CD14-positive monocyte (primary cell): ENCODE measurements around the gene KDM7A. TPM values are rescaled to one million over a fixed set of nuclear protein-coding genes. Genes with fewer than 3 reads are reported as not detected.
A peak's percentile ranks its signal among the peaks of the same experiment; 100 is the strongest.

Source experiments
- DNase-seq, 3 donors: peaks; one replicate each; pipeline ENCODE4 v3.0.0-alpha.2; 2011 to 2022
- H2AFZ ChIP-seq: 2 replicates; pipeline ENCODE4 v1.6.0; 2012; ENCODE audit warnings: mild to moderate bottlenecking, low read depth, low read length, inconsistent platforms; ENCODE audit not compliant: insufficient read depth, poor library complexity, severe bottlenecking
- H3K27ac ChIP-seq, 2 donors: 1 replicate in 1 of 2; 2 replicates in 1 of 2; pipeline ENCODE4 v1.5.1; 2012 to 2013; ENCODE audit warnings: low read length in 2 of 2, control low read depth in 1 of 2, inconsistent platforms in 1 of 2, low read depth in 1 of 2, mild to moderate bottlenecking in 1 of 2
- H3K27me3 ChIP-seq, 2 donors: one replicate each; pipeline versions ENCODE4 v1.6.0 to v1.6.1; 2011 to 2013; ENCODE audit warnings: low read length in 2 of 2; ENCODE audit not compliant: control insufficient read depth in 2 of 2, insufficient read depth in 2 of 2
- H3K36me3 ChIP-seq, 2 donors: replicated peaks in 1 of 2; 1 replicate in 1 of 2; 2 replicates in 1 of 2; pipeline versions ENCODE4 v1.5.1 to v1.6.1; 2012 to 2013; ENCODE audit warnings: low read length in 2 of 2, control low read depth in 1 of 2, inconsistent platforms in 1 of 2, mild to moderate bottlenecking in 1 of 2; ENCODE audit not compliant: insufficient read depth in 2 of 2, control insufficient read depth in 1 of 2
- H3K4me1 ChIP-seq, 2 donors: 1 replicate in 1 of 2; 2 replicates in 1 of 2; pipeline versions ENCODE4 v1.5.1 to v1.6.1; 2012 to 2013; ENCODE audit warnings: low read length in 2 of 2, control low read depth in 1 of 2, inconsistent platforms in 1 of 2, mild to moderate bottlenecking in 1 of 2, moderate library complexity in 1 of 2; ENCODE audit not compliant: insufficient read depth in 2 of 2, control insufficient read depth in 1 of 2
- H3K4me2 ChIP-seq: replicated peaks from 2 replicates; pipeline ENCODE3; 2012; ENCODE audit warnings: low read length, moderate library complexity, mild to moderate bottlenecking; ENCODE audit not compliant: poor library complexity, severe bottlenecking; ENCODE audit errors: extremely low read depth
- H3K4me3 ChIP-seq, 3 experiments: fragments of 200-600 bp in 1 of 3; sonication (generic) in 1 of 3; replicated peaks in 1 of 3; 1 replicate in 2 of 3; 2 replicates in 1 of 3; pipeline ENCODE4 v1.5.1; 2011 to 2013; ENCODE audit warnings: low read length in 3 of 3, mild to moderate bottlenecking in 3 of 3, control low read depth in 2 of 3, low read depth in 2 of 3, inconsistent platforms in 1 of 3, moderate library complexity in 1 of 3
- H3K79me2 ChIP-seq: 2 replicates; pipeline ENCODE4 v1.6.0; 2012; ENCODE audit warnings: mild to moderate bottlenecking, control low read depth, inconsistent platforms, low read length, moderate library complexity; ENCODE audit not compliant: insufficient read depth
- H3K9ac ChIP-seq: 2 replicates; pipeline ENCODE4 v1.6.0; 2017; ENCODE audit warnings: low read length, mild to moderate bottlenecking; ENCODE audit not compliant: insufficient read depth, poor library complexity, severe bottlenecking
- H3K9me3 ChIP-seq, 2 donors: replicated peaks in 1 of 2; 1 replicate in 1 of 2; 2 replicates in 1 of 2; pipeline versions ENCODE4 v1.5.1 to v1.6.1; 2012 to 2013; ENCODE audit warnings: low read length in 2 of 2, control low read depth in 1 of 2; ENCODE audit not compliant: control insufficient read depth in 1 of 2, insufficient read depth in 1 of 2
- H4K20me1 ChIP-seq: 2 replicates; pipeline ENCODE4 v1.6.0; 2012; ENCODE audit warnings: mild to moderate bottlenecking, low read length, control low read depth, moderate library complexity; ENCODE audit not compliant: insufficient read depth
- H3K27ac Mint-ChIP-seq, 7 donors: one replicate each; pipeline ENCODE4 v1.8.0; 2020; ENCODE audit warnings: mild to moderate bottlenecking in 7 of 7, mixed read lengths in 7 of 7, moderate library complexity in 6 of 7, inconsistent platforms in 2 of 7
- H3K27me3 Mint-ChIP-seq, 3 donors: one replicate each; pipeline ENCODE4 v1.8.0; 2021 to 2022; ENCODE audit warnings: low read depth in 3 of 3, mild to moderate bottlenecking in 3 of 3, mixed read lengths in 3 of 3, moderate library complexity in 3 of 3, inconsistent platforms in 1 of 3
- H3K36me3 Mint-ChIP-seq, 2 donors: one replicate each; pipeline ENCODE4 v1.8.0; 2020; ENCODE audit warnings: mixed read lengths in 2 of 2, inconsistent platforms in 1 of 2, mild to moderate bottlenecking in 1 of 2
- H3K4me1 Mint-ChIP-seq: one replicate; pipeline ENCODE4 v1.8.0; 2020; ENCODE audit warnings: mild to moderate bottlenecking, mixed read lengths
- H3K4me3 Mint-ChIP-seq, 2 donors: one replicate each; pipeline ENCODE4 v1.8.0; 2020; ENCODE audit warnings: mild to moderate bottlenecking in 2 of 2, mixed read lengths in 2 of 2, moderate library complexity in 1 of 2
- H3K9me3 Mint-ChIP-seq, 7 donors: one replicate each; pipeline ENCODE4 v1.8.0; 2020 to 2022; ENCODE audit warnings: mixed read lengths in 7 of 7, mild to moderate bottlenecking in 6 of 7, moderate library complexity in 6 of 7, inconsistent platforms in 2 of 7
- CTCF ChIP-seq: fragments of 200-600 bp; IDR thresholded peaks from one replicate; pipeline ENCODE4 v1.8.0; 2022; ENCODE audit warnings: antibody characterized with exemption, mild to moderate bottlenecking
- WGBS: methylation state at CpG from one replicate; pipeline ENCODE4 v1.1.5; 2013; ENCODE audit warnings: missing lambda C conversion rate; ENCODE audit not compliant: insufficient coverage; 5-methylcytosine and 5-hydroxymethylcytosine counted together
- intact Hi-C, 2 donors: fragments of 100-400 bp; cut with micrococcal nuclease; formaldehyde crosslinking; loops; one replicate each; pipeline versions ENCODE4 v1.15.0 to v1.15.1; 2023
- polyA plus RNA-seq, 3 donors: library from polyadenylated mRNA; depleted of rRNA in 1 of 3; unstranded in 2 of 3; stranded (reverse) in 1 of 3; fragments of 300-500 nt in 2 of 3; fragments of >200 nt in 1 of 3; fragmentation: Illumina TruSeq in 2 of 3; gene quantifications; 1 replicate in 2 of 3; 2 replicates in 1 of 3; pipeline ENCODE4 v1.2.3, GENCODE V29; 2012 to 2021

Gene KDM7A
- polyA plus RNA-seq, 3 donors = 4.9 to 37.9 (median 7.9) TPM

- Histone ChIP-seq H2AFZ (no peak overlapping the region), H3K9ac (no peak overlapping the region), H3K36me3 (peaks cover 5 to 61% of the 10 kb centered on the region in 2 donors), H3K4me1 (no peaks in the 10 kb centered on the region), H3K79me2 (peaks cover 99% of the 10 kb centered on the region), H3K4me2 (no peak overlapping the region), H4K20me1 (peaks cover 100% of the 10 kb centered on the region), H3K4me3 (no peak overlapping the region), H3K27me3 (no peaks in the 10 kb centered on the region), H3K9me3 (no peaks in the 10 kb centered on the region), H3K27ac (no peak overlapping the region)
- DNase-seq = no peak
- intact Hi-C loops = no loop called here
- Mint-ChIP-seq H3K4me1 (peaks cover 15% of the 10 kb centered on the region), H3K27ac (peak overlapping the region in 1 of 7 donors; percentile 47), H3K27me3 (peaks cover 0 to 2% (median 0%) of the 10 kb centered on the region in 3 donors), H3K9me3 (peaks cover 0 to 2% (median 0%) of the 10 kb centered on the region in 7 donors), H3K36me3 (peaks cover 44 to 59% of the 10 kb centered on the region in 2 donors), H3K4me3 (no peak overlapping the region)
- no peak for TF ChIP-seq CTCF
- whole genome bisulfite sequencing = no CpG with 5 or more reads among the region's 4 CpGs
Observed at GRCh38 chr7:140146574-140146973, 30.2 kb downstream of the KDM7A start.

- Mint-ChIP-seq H3K4me3 (no peak overlapping the region), H3K27ac (no peak overlapping the region), H3K9me3 (peaks cover 0 to 2% (median 0%) of the 10 kb centered on the region in 7 donors), H3K27me3 (peaks cover 0 to under 1% (median 0%) of the 10 kb centered on the region in 3 donors), H3K4me1 (peaks cover 15% of the 10 kb centered on the region), H3K36me3 (peaks cover 44 to 58% of the 10 kb centered on the region in 2 donors)
- intact Hi-C loops = no loop called here
- no peaks in the 10 kb centered on the region for H3K9me3 ChIP-seq
- H3K79me2 ChIP-seq = peaks cover 99% of the 10 kb centered on the region
- no peak overlapping the region for H3K9ac ChIP-seq
- H2AFZ ChIP-seq = no peak overlapping the region
- no peak overlapping the region for H3K4me3 ChIP-seq
- H3K36me3 ChIP-seq = peaks cover 5 to 56% of the 10 kb centered on the region in 2 donors
- H3K4me2 ChIP-seq = no peak overlapping the region
- no peak for TF ChIP-seq CTCF
- peaks cover 100% of the 10 kb centered on the region for H4K20me1 ChIP-seq
- DNase-seq = no peak
- no peaks in the 10 kb centered on the region for H3K4me1 ChIP-seq
- H3K27me3 ChIP-seq = no peaks in the 10 kb centered on the region
- no peak overlapping the region for H3K27ac ChIP-seq
Observed at GRCh38 chr7:140145709-140146108, 31.1 kb downstream of the KDM7A start.
